ENCODE results near the gene HIC1. TPM values are rescaled to one million over a fixed set of nuclear protein-coding genes. Genes with fewer than 3 reads are reported as not detected.
"Not testable (repeated sequence)": the region's sequence is repeated elsewhere in the genome, so short reads cannot be mapped to it uniquely, and the experiment has no call there.

The HIC1 gene, protein sequence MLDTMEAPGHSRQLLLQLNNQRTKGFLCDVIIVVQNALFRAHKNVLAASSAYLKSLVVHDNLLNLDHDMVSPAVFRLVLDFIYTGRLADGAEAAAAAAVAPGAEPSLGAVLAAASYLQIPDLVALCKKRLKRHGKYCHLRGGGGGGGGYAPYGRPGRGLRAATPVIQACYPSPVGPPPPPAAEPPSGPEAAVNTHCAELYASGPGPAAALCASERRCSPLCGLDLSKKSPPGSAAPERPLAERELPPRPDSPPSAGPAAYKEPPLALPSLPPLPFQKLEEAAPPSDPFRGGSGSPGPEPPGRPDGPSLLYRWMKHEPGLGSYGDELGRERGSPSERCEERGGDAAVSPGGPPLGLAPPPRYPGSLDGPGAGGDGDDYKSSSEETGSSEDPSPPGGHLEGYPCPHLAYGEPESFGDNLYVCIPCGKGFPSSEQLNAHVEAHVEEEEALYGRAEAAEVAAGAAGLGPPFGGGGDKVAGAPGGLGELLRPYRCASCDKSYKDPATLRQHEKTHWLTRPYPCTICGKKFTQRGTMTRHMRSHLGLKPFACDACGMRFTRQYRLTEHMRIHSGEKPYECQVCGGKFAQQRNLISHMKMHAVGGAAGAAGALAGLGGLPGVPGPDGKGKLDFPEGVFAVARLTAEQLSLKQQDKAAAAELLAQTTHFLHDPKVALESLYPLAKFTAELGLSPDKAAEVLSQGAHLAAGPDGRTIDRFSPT
- 9.9 TPM for total RNA-seq

DNA sequence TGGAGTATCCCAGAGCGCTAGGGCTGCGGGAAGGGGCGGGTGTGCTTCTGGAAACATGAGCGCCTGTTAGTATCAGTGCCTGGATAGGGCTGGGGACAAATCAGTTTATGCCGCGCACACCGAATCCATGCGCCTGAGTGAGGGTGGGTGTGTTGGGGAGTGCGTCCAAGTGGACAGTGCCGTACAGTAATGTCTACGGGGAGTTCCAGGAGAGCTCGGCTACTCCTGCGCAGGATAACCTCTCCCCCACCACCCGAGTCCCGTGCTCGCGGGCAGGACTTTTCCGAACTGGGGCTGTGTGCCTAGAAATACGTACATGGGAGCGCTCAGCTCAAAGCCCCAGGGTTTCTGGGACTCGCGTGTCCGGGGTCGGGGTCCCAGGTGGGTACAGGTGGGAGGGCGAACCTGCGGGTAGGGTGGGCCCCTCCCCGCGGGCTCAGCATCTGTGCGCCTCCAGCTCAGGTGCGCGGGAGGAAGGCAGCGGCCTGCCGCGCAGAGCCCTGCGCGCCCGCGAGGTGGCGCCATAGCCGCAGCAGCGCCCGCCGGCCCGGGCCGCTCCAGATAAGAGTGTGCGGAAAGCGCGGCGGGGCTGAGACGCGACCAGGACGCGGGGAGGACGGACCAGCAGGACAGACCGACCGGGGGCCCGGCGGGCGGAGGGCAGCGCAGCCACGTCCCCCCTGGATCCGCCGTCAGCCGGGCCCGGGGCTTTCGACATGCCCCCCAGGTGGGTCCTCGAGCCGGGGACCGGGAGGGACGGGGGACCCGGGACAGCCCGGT lies at the start of gene HIC1:
Gene HIC1 (plus strand): TSS at position 592 of the 780 bp plus-strand sequence. CDS start 1,588 bp downstream, outside the sequence.
- DNase-seq (ENCODE audit: low spot score) (peak; percentile 71), ATAC-seq (peak; percentile 66)

DNA sequence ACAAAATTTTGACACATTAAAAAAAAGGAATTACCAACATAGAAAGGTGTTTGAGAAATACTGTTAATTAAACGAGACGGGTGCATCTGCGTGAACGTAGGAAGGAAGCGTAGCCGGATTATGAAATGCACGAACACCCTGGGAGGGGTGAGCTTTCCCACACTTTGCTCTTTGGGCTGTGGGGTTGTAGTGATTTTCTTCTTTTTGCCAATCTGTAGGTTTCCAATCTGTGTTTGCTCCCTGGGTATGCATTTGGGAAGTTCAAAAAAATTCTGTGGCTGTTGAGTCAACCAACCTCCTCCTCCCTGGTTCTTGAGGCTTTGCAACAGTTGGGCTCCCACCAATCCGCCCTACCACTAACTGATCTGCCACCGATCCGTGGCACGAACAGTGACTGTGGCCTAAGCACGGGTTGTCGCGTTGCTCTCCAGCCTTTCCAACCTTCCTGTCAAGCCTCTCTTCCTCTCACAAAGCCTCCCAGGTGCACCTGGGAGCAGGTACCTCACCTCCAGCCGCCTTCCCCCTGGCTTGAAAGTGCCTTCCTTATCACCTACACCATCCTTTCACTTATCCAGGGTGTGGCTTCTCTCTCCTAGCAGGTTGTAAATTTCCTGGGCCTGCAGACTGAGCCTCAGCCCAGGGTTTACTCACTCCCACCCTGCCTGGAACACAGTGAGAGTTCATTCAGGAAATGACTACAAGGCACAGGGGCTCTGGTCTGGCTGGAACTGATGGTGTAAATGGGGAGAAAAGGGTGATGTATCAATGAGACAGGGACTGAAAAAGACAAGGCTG lies 46.4 kb upstream of the HIC1 start:
- ATAC-seq (no peak), DNase-seq (ENCODE audit: low spot score) (no peak)

DNA sequence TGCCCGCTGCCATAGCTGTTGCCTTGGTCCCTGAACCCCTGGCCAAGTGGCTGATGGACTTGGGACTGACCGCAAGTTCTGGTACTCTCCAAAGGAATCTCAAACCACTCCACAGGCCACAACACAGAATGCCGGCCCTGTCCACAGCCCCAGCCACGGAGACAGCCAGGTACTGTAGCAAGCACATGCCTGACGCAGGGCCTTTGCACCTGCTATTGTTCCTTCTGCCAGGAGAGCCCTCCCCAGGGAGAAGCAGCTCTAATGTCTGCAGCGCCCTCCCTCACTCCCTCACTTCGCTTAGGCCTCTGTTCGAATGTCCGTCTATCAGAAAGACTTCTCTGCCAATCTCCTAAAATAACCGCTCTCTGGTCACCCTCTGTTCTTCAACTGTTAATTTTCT lies 45.2 kb upstream of the HIC1 start:
- no peak for ATAC-seq
- DNase-seq (ENCODE audit: low spot score) = no peak

DNA sequence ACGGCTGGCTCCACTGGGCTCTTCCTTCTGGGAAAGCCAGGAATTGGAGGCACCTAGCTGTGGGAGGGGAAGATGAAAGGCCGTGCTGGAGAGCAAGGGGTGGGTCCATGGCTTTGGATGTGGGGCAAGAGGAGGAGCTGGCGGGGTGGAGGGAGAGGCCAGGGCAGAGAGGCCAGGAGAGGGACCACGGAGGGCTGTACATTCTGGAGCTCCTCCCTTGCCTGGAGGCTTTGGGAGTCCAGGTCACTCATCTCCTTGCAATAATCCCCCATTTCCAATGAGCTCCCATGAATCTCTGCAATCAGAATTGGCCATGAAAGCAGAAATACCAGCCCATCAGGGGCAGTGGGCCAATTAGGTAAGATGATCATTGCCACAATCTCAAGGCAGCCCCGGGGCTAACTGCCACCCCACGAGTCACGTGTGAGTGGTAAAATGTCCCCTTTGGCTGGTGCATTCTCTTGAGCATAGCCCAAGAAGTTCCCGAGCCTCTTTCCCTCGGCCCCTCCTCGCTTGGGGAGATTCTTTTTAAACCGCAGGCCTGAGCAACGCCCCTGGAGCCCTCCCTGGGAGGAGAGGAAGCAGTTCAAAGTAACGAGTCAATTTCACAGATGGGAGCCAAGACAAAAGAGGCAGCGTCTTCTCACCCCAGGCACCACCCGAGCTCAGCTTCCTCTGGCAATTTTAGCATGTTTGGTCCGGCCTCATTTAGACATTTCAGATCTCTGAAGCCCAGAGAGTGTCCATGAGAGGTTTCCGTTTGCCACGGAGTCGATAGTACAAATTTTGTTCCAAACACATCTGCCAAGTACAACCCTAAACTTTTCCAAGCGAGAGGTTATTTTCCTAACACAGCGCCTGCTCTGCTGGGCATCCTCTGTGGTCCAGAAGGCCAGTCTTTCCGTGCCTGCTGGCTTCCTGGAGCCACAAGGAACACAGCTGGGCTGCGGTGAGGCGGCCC lies 43.2 kb upstream of the HIC1 start:
- DNase-seq (ENCODE audit: low spot score) (peak; percentile 83), ATAC-seq (peak; percentile 81)

DNA sequence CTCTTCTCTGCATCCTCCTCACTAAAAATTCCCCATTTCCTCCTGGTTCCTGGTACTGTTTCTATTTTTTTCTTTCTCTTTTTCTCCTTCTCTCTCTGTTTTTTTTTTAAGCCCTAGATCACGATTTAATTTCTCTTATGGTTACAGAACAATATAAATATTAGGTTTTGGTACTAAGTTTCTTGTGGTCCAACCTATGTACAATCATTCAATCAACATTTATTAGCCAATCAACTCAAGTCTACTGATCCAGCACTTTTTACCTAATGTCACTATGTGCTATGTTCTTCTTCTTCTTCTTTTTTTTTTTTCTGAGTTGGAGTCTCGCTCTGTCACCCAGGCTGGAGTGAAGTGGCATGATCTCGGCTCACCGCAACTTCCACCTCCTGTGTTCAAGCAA lies 42.4 kb upstream of the HIC1 start:
- no peak for ATAC-seq
- no peak for DNase-seq (ENCODE audit: low spot score)

DNA sequence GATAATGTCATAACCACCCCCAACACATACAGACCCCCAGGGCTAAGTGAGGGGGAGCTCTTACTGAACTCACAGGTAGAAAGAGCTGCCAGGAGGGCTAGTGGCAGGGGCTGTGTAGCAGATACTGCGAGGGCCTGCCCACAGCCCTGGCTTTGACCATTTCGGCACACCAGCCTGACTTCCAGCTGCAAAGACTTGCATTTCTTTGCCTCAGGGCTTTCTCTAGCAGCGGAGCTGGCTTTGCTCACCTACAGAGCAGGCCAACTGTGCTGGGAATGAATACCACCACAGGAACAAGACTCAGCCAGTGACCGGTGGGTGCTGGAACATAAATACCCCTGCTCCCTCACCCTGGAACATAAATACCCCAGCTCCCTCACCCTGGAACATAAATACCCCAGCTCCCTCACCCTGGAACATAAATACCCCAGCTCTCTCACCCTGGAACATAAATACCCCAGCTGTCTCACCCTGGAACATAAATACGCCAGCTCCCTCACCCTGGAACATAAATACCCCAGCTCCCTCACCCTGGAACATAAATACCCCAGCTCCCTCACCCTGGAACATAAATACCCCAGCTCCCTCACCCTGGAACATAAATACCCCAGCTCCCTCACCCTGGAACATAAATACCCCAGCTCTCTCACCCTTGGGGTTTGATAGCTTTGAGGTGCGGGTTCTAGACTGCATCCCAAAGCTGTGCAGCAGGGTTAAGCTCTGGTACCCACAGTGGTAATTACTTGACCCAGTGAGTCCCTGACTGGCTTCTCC lies 41.5 kb upstream of the HIC1 start:
- DNase-seq (ENCODE audit: low spot score) = not testable (repeated sequence)

DNA sequence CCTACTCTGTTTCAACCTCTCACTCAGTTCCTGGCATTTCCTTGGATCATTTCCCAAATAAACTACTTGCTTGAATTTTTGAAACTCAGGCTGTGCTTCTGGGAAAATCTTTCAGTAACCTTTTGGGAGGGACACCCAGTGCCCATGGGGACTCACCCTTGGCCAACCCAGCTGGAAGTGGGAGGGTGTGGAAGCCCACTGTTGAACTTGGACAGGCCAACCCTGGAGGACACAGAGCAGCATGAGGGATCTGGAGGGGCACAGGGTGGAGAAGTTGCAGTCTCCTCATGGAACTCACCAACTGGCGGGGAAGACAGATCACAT lies 40.9 kb upstream of the HIC1 start:
- no peak for ATAC-seq
- no peak for DNase-seq (ENCODE audit: low spot score)

More for the DNA sequence above, 41.5 kb upstream of the HIC1 start:
- not testable (repeated sequence) for ATAC-seq

DNA sequence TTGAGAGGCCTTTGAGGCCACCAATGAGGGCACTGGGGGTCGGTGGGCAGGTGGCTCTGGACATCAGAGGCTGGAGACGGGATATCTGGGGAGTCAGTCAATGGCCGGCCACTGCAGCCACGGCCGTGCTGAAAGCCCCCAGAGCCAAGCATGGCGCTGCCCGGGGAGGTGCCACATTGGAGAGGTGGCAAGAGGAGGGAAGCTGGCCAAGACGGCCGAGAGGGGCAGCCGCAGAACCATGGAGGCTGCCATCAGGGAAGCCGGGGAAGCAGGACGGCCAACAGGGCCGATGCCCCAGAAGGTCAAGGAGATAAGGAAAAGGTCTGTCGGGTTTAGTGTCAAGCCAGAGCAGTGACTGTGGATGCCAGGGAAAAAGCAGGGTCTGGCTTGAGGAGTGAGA lies 39.6 kb upstream of the HIC1 start:
- DNase-seq (ENCODE audit: low spot score) = no peak

DNA sequence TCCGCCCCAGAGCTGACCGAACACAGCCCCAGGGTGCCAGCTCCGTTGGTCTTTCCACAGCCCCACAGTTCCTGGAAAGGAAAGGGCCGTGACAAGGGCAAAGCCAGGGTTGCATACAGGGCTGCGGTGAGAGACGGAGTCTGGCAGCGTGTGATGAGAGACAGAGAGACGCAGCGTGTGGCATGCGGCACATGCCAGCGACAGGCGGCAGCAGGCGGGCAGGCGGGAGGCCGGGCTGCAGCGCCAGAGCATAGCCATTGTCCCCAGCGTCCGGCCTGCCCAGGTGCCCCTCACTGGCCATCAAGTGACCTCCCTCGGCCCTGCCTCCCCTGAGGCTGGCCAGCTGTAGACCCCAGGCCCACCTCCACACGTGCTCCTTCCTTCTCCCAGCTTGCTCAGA lies 38.4 kb upstream of the HIC1 start:
- DNase-seq (ENCODE audit: low spot score) (no peak), ATAC-seq (no peak)

More for the DNA sequence above, 39.6 kb upstream of the HIC1 start:
- ATAC-seq = no peak

DNA sequence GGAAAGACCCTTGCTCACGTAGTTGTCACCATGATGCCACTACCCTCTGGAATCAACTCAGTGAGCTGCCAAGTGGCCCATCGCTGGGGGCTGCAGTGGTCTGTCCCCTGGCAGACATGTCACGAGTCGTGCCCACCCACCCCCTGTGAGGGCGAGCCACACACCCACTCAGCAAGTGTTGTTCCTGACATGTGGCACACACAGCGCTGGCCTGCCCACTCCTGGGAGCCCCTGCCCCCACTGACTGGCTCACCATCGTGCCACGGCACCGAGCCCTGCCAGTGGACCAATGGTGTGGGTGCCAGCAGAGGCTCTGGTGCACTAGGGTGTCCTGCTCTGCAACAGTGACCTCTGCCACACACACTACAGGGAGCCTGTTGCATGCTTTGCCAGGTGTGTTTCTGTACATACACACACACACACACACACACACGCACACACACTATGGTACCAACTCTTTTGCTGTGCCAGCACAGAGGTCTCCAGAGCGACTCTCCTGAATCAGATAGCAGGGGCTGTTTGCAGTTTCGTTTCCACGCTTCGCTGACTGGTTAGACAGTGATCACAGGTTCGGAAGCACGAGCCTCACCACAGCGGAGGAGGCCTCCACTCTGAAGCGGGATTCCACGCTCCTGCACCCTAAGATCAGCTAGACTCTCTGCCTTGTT lies 37.5 kb upstream of the HIC1 start:
- peak; percentile 65 for DNase-seq (ENCODE audit: low spot score)
- peak; percentile 81 for ATAC-seq

DNA sequence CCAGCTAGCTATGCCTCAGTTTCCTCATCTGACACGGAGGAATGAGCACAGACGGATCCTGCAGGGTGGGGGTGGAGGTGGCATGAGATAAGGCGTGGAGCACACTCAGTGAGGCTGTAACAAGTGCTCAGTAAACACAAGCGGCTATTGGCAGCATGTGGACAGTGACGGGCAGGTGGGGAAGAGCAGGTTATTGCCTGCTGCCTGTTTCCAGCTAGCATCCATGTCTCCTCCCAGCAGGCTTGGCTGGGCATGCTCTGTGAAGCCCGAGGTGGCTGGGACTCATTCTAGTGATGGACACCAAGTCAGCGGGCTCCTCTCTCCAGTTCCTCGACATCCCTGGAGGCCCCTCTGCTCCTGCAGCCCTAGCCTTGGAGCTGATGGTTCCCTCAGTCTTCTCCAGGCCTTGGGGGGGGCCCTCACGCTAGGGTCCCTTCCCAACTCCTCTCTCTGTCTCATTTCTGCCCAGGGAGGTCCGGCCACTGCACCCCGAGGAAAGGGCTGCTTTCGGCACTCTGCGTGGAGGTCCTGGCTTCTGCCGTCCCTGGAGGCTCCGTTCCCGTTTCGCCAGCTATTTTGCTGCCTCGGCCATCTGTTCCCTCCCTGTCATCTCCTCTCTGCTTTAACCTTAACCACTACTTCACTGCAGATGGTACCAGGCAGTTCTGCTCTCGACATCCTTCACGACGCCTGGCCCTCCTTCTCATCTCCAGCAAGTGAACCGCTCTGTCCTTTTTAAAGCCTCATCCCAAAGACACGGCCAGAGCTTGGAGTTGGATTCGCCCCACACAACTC lies 36.0 kb upstream of the HIC1 start:
- ATAC-seq (peak; percentile 5), DNase-seq (ENCODE audit: low spot score) (no peak)

DNA sequence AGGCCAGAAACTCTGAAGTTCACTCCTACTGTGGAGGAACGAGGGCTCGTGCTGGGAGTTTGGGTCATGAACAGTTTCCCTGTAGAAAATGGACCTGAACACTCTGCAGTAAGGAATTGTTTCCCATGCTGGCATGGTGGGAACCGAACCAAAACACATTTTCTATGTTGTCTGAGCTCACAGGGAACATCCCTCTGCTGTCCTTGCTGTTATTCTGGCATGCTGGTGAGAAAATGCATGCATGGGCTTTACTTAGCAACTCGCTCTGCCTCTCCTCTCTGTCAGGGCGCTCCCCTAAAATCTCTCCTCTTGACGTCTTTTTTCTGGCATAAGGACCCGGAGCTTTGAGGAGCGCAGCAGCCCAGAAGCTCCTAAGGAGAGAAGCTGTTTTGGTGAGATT lies 35.2 kb upstream of the HIC1 start:
- DNase-seq (ENCODE audit: low spot score) = no peak
- no peak for ATAC-seq

DNA sequence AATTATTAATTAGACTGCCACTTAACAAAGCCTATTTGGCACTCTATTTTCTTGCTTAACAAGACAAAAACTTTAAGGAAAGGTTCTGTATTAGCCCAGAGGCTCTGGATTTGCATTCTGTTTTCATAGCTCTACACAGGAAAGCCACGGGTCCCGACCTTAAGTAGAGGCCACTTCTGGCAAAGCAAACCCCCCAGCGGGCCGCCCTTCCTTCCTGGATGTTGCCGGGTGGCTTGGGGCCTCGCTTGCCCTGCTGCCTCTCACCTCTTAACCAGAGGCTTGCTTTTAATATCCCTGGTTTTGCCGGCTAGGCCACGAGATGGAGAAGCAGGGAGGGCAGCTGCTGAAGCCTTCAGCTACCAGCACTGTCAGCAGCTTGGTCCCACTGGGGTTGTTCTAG lies 34.2 kb upstream of the HIC1 start:
- no peak for ATAC-seq

DNA sequence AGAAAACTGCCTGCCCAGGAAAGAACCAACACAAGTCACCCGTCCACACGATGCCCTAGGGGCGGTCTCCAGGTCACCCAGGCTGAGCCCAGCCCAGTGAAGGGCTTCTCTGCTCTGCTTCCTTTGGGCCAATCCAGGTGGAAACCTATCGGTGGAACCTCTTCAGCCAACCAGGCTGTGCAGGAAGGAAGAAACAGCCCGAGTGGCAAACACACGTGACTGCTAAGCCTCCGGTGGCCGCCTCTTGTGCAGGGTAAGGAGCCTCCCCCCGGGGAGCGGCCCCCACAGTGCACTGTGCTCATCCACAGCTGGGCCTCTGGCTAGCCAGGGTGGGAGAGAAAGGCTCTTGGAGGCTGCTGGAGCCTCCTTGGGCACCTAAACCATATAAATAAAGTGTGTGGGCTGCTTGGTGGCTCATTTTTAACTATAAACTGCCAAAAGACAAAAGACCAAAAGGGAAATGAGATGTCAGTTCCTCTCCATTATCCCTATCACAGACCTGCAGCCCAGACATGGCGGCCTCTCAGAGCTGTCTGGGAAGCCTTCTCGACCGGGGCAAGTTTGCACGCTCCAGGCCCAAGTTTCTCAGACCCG lies 32.2 kb upstream of the HIC1 start:
- DNase-seq (ENCODE audit: low spot score) (no peak), ATAC-seq (no peak)

More for the DNA sequence above, 34.2 kb upstream of the HIC1 start:
- DNase-seq (ENCODE audit: low spot score) = no peak

DNA sequence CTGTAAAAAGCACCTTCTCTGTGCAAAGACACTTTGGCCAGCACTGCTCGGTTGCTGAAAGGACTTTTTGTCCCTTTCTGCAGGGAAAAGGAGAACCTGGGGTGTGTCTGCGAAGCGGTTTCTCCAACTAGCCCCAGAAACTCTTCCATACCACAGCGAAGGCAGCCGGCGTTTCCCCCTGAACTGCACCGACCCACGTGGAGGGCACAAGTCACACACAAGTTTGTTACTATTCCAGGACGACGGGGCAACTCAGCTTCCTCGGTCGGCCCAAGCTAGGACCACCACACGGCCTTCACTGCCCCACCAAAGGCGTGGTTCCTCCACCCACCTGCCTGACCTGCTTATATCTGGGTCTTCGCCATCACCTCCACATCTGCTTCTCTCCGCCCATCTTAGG lies 31.6 kb upstream of the HIC1 start:
- DNase-seq (ENCODE audit: low spot score) (no peak), ATAC-seq (no peak)

DNA sequence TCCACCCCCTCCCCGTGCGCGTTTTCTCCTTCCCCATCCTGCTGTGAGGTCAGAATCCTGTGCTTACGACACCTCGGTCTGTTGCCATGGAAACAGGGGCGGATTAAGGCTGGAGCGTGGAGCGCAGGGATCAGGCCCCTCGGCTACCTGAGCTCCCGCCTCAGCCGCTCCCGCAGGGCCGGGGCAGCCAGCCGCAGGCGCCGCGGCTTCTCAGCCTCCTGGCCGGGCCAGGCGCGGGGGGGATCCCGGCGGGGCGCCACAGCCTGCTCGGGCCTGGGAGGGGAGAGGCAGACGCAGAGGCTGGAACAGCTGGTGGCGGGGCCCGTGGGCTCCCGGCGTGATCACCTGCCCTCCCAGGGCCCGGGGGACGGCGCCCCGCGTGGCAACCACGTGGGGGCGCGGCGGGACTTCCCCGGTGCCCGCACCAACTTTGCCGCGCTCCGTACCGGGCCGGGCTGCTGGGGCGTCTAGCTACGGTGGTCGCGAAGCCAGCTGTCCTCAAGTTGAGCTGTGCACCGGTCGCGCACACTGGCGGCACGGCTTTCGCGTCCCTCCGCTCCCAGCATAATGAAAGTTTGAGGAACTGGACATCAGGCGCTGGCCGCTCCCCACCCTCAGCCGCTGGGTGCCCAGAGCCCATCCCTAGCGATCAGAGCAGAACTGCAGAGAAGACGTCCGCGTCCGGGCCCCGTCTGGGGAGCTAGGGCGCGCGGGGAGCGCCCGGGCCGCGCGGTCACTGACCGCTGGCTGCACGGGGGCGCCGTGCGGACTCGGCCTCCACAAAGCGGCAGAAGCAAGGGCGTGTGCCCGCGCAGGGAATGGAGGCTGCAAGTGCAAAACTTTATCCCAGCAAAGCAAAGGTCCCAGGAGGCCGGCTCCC lies 31.0 kb upstream of the HIC1 start:
- ATAC-seq (peak; percentile 45), DNase-seq (ENCODE audit: low spot score) (peak; percentile 73)
